SK-N-SH (cell line): Measurements from ENCODE around the gene CEP112.

Experiments
- CHD2 ChIP-seq: fragments of 150-350 bp; IDR thresholded peaks from 2 replicates; pipeline ENCODE4 v1.6.1; 2018; ENCODE audit warnings: low read length; ENCODE audit not compliant: partially characterized antibody
- EP300 ChIP-seq, 2 experiments: IDR thresholded peaks; 2 replicates each; pipeline versions ENCODE4 v1.4.0 to v1.6.1; 2012; ENCODE audit warnings: borderline replicate concordance in 1 of 2, low read depth in 1 of 2, low read length in 1 of 2
- EZH2phosphoT487 ChIP-seq: fragments of 200-600 bp; sonication (generic); IDR thresholded peaks from 2 replicates; pipeline ENCODE4 v1.6.1; 2017; ENCODE audit warnings: low read depth, mixed run types, mild to moderate bottlenecking, antibody characterized with exemption, moderate library complexity, borderline replicate concordance
- FOXM1 ChIP-seq: IDR thresholded peaks from 2 replicates; pipeline ENCODE4 v1.4.0; 2012; ENCODE audit warnings: low read depth, mild to moderate bottlenecking
- GABPA ChIP-seq: IDR thresholded peaks from 2 replicates; pipeline ENCODE4 v1.4.0; 2012; ENCODE audit warnings: low read depth, mild to moderate bottlenecking
- GATA2 ChIP-seq: sonication (generic); formaldehyde crosslinking; IDR thresholded peaks from 2 replicates; pipeline ENCODE4 v1.5.0; 2020; ENCODE audit warnings: mild to moderate bottlenecking, missing genetic modification reagents
- JUND ChIP-seq: IDR thresholded peaks from 2 replicates; pipeline ENCODE4 v1.4.0; 2012
- MEF2A ChIP-seq: IDR thresholded peaks from 2 replicates; pipeline ENCODE4 v1.4.0; 2012; ENCODE audit warnings: low read depth, borderline replicate concordance
- NRF1 ChIP-seq: IDR thresholded peaks from 2 replicates; pipeline ENCODE4 v1.6.1; 2012; ENCODE audit warnings: low read depth, mild to moderate bottlenecking, low read length
- POLR2AphosphoS5 ChIP-seq: IDR thresholded peaks from 2 replicates; pipeline ENCODE4 v1.6.1; 2012; ENCODE audit warnings: low read depth, low read length
- RAD21 ChIP-seq: IDR thresholded peaks from 2 replicates; pipeline ENCODE4 v1.6.1; 2012; ENCODE audit warnings: mild to moderate bottlenecking, low read length
- TAF1 ChIP-seq: IDR thresholded peaks from 2 replicates; pipeline ENCODE4 v1.6.1; 2012; ENCODE audit warnings: low read depth, mild to moderate bottlenecking, low read length, moderate library complexity, borderline replicate concordance
- USF1 ChIP-seq: IDR thresholded peaks from 2 replicates; pipeline ENCODE4 v1.4.0; 2012; ENCODE audit warnings: low read depth, borderline replicate concordance
- TF ChIP-seq, protein P1 (sequence below): fragments of 200-600 bp; sonication (generic); IDR thresholded peaks from 2 replicates; pipeline ENCODE4 v1.6.1; 2017; ENCODE audit warnings: antibody characterized with exemption, mild to moderate bottlenecking, moderate library complexity

GRCh38 chr17:65670667-65671371 lies 521.1 kb downstream of the CEP112 start:
- TF ChIP-seq GABPA, result no peak
- TF ChIP-seq EP300 (IDR thresholded peaks at IDR 0.05; ENCODE audit: borderline replicate concordance in 1 of 2, low read depth in 1 of 2, low read length in 1 of 2), result no peak
- TF ChIP-seq NRF1, result no peak
- TF ChIP-seq FOXM1, result no peak
- no peak for TF ChIP-seq POLR2AphosphoS5
- TF ChIP-seq GATA2 (CRISPR knock-in tag), result no peak
- no peak for TF ChIP-seq USF1
- TF ChIP-seq EZH2phosphoT487, result no peak
- TF ChIP-seq, protein P1, sequence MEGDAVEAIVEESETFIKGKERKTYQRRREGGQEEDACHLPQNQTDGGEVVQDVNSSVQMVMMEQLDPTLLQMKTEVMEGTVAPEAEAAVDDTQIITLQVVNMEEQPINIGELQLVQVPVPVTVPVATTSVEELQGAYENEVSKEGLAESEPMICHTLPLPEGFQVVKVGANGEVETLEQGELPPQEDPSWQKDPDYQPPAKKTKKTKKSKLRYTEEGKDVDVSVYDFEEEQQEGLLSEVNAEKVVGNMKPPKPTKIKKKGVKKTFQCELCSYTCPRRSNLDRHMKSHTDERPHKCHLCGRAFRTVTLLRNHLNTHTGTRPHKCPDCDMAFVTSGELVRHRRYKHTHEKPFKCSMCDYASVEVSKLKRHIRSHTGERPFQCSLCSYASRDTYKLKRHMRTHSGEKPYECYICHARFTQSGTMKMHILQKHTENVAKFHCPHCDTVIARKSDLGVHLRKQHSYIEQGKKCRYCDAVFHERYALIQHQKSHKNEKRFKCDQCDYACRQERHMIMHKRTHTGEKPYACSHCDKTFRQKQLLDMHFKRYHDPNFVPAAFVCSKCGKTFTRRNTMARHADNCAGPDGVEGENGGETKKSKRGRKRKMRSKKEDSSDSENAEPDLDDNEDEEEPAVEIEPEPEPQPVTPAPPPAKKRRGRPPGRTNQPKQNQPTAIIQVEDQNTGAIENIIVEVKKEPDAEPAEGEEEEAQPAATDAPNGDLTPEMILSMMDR, result no peak
- no peak for TF ChIP-seq CHD2
- TF ChIP-seq JUND, result no peak
- no peak for TF ChIP-seq RAD21
- no peak for TF ChIP-seq MEF2A
- TF ChIP-seq TAF1, result no peak
